ENCODE measurements around the gene SPPL2B. TPM values are rescaled to one million over a fixed set of nuclear protein-coding genes. Genes with fewer than 3 reads are reported as not detected.

SPPL2B gene
- total RNA-seq, 1 experiment from 2014 or later: 76.0 TPM

- POLR2A ChIA-PET: no interaction called here
- CTCF ChIA-PET: no interaction called here
- in situ Hi-C loops (cut with HindIII; ENCODE audit: low pct_unique_long_range_greater_than_20kb, low sequenced_read_pairs): no loop called here
Observed at GRCh38 chr19:2355168-2356035, 26.9 kb downstream of the SPPL2B start.

DNA sequence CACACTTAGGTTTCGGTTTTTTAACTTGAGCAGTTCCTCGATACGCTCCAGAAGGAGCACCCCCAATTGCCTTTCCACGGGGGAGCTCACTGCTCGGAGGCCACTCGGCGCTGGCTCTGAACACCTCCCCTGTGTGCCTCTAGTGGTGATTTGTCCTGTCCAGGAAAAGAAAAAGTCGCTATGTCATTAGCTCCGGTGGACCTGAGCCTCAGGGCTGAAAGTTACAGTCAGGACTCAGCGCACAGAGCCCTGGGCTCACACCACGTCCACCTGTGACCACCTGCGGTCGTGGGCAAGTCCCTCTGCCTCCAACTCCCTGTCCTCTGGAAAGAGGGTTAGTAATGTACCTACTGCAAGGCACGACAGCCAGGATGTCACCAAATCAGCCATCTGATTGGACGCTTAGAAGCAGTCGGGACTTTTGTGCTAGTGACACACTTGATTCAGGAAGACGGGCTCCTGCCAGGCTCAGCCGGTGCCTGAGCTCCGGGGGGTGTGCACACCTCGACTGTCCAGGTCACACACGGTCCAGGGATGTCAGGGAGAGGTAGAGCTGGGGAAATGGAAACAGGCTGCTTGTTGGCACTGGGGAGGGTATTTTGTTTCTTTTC is 27.7 kb downstream of the SPPL2B start:
- BruUV-seq (replicated peaks): no TSS peak
- POLR2A ChIA-PET: no interaction called here

More at GRCh38 chr19:2355168-2356035, 26.9 kb downstream of the SPPL2B start:
- Histone ChIP-seq H3K36me3 (ENCODE audit: control insufficient read depth, insufficient read depth, low read length) (no peaks in the 10 kb centered on the region), H3K9me3 (ENCODE audit: control insufficient read depth, insufficient read depth, low read depth, low read length) (no peaks in the 10 kb centered on the region), H3K27ac (ENCODE audit: low read length) (no peak overlapping the region), H3K27me3 (ENCODE audit: control insufficient read depth, insufficient read depth, low read length) (no peaks in the 10 kb centered on the region; the same call in 1 of the 2 replicates), H3K4me3 (ENCODE audit: low read depth in 2 of 2, low read length in 2 of 2) (no peak overlapping the region), H3K4me1 (ENCODE audit: control insufficient read depth, insufficient read depth, low read length) (no peaks in the 10 kb centered on the region; the same call in 1 of the 2 replicates)
- TF ChIP-seq TCF7L2 (IDR thresholded peaks at IDR 0.05; ENCODE audit: low read depth, low read length): no peak
- no peak for TF ChIP-seq SIN3A (IDR thresholded peaks at IDR 0.05; ENCODE audit: borderline replicate concordance, insufficient read depth, low read depth, low read length)
- no peak for TF ChIP-seq POLR2AphosphoS5 (IDR thresholded peaks at IDR 0.05; ENCODE audit: low read depth, low read length)
- TF ChIP-seq, protein P1, sequence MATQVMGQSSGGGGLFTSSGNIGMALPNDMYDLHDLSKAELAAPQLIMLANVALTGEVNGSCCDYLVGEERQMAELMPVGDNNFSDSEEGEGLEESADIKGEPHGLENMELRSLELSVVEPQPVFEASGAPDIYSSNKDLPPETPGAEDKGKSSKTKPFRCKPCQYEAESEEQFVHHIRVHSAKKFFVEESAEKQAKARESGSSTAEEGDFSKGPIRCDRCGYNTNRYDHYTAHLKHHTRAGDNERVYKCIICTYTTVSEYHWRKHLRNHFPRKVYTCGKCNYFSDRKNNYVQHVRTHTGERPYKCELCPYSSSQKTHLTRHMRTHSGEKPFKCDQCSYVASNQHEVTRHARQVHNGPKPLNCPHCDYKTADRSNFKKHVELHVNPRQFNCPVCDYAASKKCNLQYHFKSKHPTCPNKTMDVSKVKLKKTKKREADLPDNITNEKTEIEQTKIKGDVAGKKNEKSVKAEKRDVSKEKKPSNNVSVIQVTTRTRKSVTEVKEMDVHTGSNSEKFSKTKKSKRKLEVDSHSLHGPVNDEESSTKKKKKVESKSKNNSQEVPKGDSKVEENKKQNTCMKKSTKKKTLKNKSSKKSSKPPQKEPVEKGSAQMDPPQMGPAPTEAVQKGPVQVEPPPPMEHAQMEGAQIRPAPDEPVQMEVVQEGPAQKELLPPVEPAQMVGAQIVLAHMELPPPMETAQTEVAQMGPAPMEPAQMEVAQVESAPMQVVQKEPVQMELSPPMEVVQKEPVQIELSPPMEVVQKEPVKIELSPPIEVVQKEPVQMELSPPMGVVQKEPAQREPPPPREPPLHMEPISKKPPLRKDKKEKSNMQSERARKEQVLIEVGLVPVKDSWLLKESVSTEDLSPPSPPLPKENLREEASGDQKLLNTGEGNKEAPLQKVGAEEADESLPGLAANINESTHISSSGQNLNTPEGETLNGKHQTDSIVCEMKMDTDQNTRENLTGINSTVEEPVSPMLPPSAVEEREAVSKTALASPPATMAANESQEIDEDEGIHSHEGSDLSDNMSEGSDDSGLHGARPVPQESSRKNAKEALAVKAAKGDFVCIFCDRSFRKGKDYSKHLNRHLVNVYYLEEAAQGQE (IDR thresholded peaks at IDR 0.05; ENCODE audit: insufficient read depth in 1 of 2, low read depth in 2 of 2, low read length in 1 of 2): no peak
- no peak for TF ChIP-seq CTCF (IDR thresholded peaks at IDR 0.05)
- DNase-seq (ENCODE audit: low read depth, low spot score): no peak
- no TSS peak for BruUV-seq (replicated peaks)
- no peak for ATAC-seq
- intact Hi-C loops (cut with micrococcal nuclease; ENCODE audit: unreplicated experiment): no loop called here

More for the DNA sequence above, 27.7 kb downstream of the SPPL2B start:
- CTCF ChIA-PET: no interaction called here
- Histone ChIP-seq H3K4me1 (ENCODE audit: control insufficient read depth, insufficient read depth, low read length) (no peaks in the 10 kb centered on the region; the same call in 1 of the 2 replicates), H3K9me3 (ENCODE audit: control insufficient read depth, insufficient read depth, low read depth, low read length) (no peaks in the 10 kb centered on the region), H3K27me3 (ENCODE audit: control insufficient read depth, insufficient read depth, low read length) (no peaks in the 10 kb centered on the region; the same call in 1 of the 2 replicates), H3K27ac (ENCODE audit: low read length) (no peak overlapping the region), H3K4me3 (ENCODE audit: low read depth in 2 of 2, low read length in 2 of 2) (no peak overlapping the region), H3K36me3 (ENCODE audit: control insufficient read depth, insufficient read depth, low read length) (no peaks in the 10 kb centered on the region)
- TF ChIP-seq, protein P1 (IDR thresholded peaks at IDR 0.05; ENCODE audit: insufficient read depth in 1 of 2, low read depth in 2 of 2, low read length in 1 of 2): no peak
- TF ChIP-seq SIN3A (IDR thresholded peaks at IDR 0.05; ENCODE audit: borderline replicate concordance, insufficient read depth, low read depth, low read length) (no peak), TCF7L2 (IDR thresholded peaks at IDR 0.05; ENCODE audit: low read depth, low read length) (no peak), POLR2AphosphoS5 (IDR thresholded peaks at IDR 0.05; ENCODE audit: low read depth, low read length) (no peak), CTCF (IDR thresholded peaks at IDR 0.05) (no peak)
- DNase-seq (ENCODE audit: low read depth, low spot score): no peak
- 0 out of 2 replicates have a peak, but pooled peaks have one; percentile 17 for ATAC-seq
- in situ Hi-C loops (cut with HindIII; ENCODE audit: low pct_unique_long_range_greater_than_20kb, low sequenced_read_pairs) (no loop called here), intact Hi-C loops (cut with micrococcal nuclease; ENCODE audit: unreplicated experiment) (no loop called here)

Measured in Panc1 (cell line).